ENCODE results near the gene SELENOT.

The SELENOT gene

GRCh38 chr3:150673966-150674365 lies 70.8 kb downstream of the SELENOT start:
- no peak for TF ChIP-seq CTCF (IDR thresholded peaks at IDR 0.05; ENCODE audit: borderline replicate concordance, control extremely low read depth, extremely low read depth, insufficient read depth, missing control alignments)
- in situ Hi-C loops (cut with MboI; ENCODE audit: low sequenced_read_pairs, unreplicated experiment): no loop called here
- DNase-seq (ENCODE audit: low spot score): no peak

DNA sequence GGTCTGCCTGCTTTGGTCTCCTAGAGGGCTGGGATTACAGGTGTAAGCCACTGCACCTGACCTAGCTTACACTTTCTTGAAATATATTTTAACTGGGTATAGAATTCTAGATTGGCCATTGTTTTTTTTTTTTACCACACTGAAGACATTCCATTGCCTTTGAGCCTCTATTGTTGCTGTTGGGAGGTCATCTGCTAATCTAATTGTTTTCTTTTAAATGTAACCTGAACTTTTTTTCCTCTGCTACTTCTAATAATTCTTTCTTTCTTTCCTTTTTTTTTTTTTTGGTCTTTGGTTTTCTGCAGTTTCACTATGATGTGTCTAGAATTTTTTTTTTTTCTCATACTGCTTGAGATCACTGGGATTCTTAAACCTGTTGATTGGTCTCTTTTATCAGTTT lies 72.5 kb downstream of the SELENOT start:
- in situ Hi-C loops (cut with MboI; ENCODE audit: low sequenced_read_pairs, unreplicated experiment): no loop called here
- no peak for DNase-seq (ENCODE audit: low spot score)
- no peak for TF ChIP-seq CTCF (IDR thresholded peaks at IDR 0.05; ENCODE audit: borderline replicate concordance, control extremely low read depth, extremely low read depth, insufficient read depth, missing control alignments)

Data from GM13976 (cell line).